DND-41 (cell line): ENCODE data around the gene TMPRSS9.

Source experiments
- EZH2 ChIP-seq: IDR thresholded peaks from 3 replicates; pipeline ENCODE4 v1.6.1; 2012; ENCODE audit warnings: borderline replicate concordance, low read depth, mild to moderate bottlenecking, moderate library complexity, low read length, inconsistent platforms; ENCODE audit not compliant: severe bottlenecking
- TF ChIP-seq, protein P1 (sequence below): IDR thresholded peaks from 2 replicates; pipeline ENCODE4 v1.5.1; 2012; ENCODE audit warnings: borderline replicate concordance, low read length, moderate library complexity, mild to moderate bottlenecking; ENCODE audit not compliant: poor library complexity, severe bottlenecking; ENCODE audit errors: extremely low read depth

DNA sequence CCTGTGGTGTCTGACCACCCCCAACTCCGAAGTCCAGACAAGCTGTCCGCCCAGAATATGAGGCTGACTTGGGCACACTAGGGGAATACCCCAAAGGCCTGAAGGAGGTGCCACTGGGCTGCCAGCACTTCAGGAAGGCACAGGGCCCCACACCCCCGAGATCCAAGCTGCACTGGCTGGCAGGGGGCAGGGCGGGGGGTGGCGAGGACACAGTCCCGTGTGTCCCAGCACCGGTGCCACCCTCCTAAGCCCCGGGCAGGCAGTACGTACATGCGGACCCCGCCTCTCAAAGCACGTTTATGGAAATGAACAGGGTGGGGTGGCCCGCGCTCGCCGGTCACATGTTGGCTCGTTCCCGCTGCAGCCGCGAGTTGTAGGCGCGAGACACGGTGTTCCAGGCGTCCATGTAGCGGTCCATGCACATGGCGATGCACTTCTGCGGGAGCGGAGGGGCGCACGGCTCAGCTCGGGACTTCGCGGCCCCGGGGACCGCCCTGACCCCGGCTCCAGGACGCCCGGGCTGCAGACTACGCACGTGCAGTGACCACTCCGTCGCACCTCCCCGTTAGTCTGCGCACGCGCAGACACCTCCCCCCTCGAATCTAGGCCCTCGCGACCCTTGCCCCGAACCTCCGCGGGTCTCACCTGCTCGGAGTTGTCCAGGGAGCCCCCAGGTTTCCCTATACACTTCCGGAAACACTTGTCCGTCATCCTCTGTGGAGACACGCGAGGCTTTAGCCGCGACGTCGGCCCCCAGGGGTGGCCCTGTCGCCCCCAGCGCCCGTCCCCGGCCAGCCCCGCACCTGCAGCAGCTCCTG is 66.8 kb downstream of the TMPRSS9 start:
- TF ChIP-seq, protein P1, sequence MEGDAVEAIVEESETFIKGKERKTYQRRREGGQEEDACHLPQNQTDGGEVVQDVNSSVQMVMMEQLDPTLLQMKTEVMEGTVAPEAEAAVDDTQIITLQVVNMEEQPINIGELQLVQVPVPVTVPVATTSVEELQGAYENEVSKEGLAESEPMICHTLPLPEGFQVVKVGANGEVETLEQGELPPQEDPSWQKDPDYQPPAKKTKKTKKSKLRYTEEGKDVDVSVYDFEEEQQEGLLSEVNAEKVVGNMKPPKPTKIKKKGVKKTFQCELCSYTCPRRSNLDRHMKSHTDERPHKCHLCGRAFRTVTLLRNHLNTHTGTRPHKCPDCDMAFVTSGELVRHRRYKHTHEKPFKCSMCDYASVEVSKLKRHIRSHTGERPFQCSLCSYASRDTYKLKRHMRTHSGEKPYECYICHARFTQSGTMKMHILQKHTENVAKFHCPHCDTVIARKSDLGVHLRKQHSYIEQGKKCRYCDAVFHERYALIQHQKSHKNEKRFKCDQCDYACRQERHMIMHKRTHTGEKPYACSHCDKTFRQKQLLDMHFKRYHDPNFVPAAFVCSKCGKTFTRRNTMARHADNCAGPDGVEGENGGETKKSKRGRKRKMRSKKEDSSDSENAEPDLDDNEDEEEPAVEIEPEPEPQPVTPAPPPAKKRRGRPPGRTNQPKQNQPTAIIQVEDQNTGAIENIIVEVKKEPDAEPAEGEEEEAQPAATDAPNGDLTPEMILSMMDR: peak; percentile 19
- TF ChIP-seq EZH2: no peak
